CD4-positive, alpha-beta memory T cell (primary cell): ENCODE data around the gene PGBD5. TPM values are rescaled to one million over a fixed set of nuclear protein-coding genes. Genes with fewer than 3 reads are reported as not detected.
"Not testable (repeated sequence)": the region's sequence is repeated elsewhere in the genome, so short reads cannot be mapped to it uniquely, and the experiment has no call there.

ENCODE experiments used
- CTCF ChIA-PET: fragments of 350-600 bp; sonication (Branson Sonifier 250); formaldehyde crosslinking; loops from one replicate; lab custom pipeline; 2021; ENCODE audit warnings: inconsistent platforms; ENCODE audit not compliant: partially characterized antibody; lab: Charles Lee
- POLR2A ChIA-PET: fragments of 350-600 bp; sonication (Branson Sonifier 250); formaldehyde crosslinking; loops from one replicate; lab custom pipeline; 2021; ENCODE audit not compliant: partially characterized antibody; lab: Charles Lee
- DNase-seq, 5 donors: peaks; one replicate each; pipeline versions ENCODE4 v3.0.0 to v3.0.0-alpha.2; 2020 to 2022; ENCODE audit warnings: mixed read lengths in 1 of 5
- H3K27ac ChIP-seq: one replicate; pipeline ENCODE4 v1.7.0; 2013; ENCODE audit warnings: low read depth, low read length
- H3K27me3 ChIP-seq: 2 replicates; pipeline ENCODE4 v1.7.0; 2013; ENCODE audit warnings: mild to moderate bottlenecking, low read length, moderate library complexity; ENCODE audit not compliant: insufficient read depth
- H3K36me3 ChIP-seq: 2 replicates; pipeline ENCODE4 v1.7.0; 2013; ENCODE audit warnings: mild to moderate bottlenecking, low read length, moderate library complexity; ENCODE audit not compliant: insufficient read depth
- H3K4me1 ChIP-seq: 2 replicates; pipeline ENCODE4 v1.7.0; 2013; ENCODE audit warnings: mild to moderate bottlenecking, low read length, moderate library complexity; ENCODE audit not compliant: insufficient read depth
- H3K4me3 ChIP-seq, 2 donors: one replicate each; pipeline ENCODE4 v1.7.0; 2013; ENCODE audit warnings: low read length in 2 of 2, mild to moderate bottlenecking in 1 of 2
- H3K9me3 ChIP-seq, 2 donors: one replicate each; pipeline ENCODE4 v1.7.0; 2013; ENCODE audit warnings: low read length in 2 of 2, control low read depth in 1 of 2; ENCODE audit not compliant: control insufficient read depth in 1 of 2
- H3K27ac Mint-ChIP-seq, 7 donors: one replicate each; pipeline ENCODE4 v1.8.0; 2020 to 2021; ENCODE audit warnings: mixed read lengths in 7 of 7, mild to moderate bottlenecking in 6 of 7, inconsistent platforms in 3 of 7, moderate library complexity in 3 of 7
- H3K27me3 Mint-ChIP-seq, 2 donors: one replicate each; pipeline ENCODE4 v1.8.0; 2020 to 2021; ENCODE audit warnings: mixed read lengths in 2 of 2
- H3K36me3 Mint-ChIP-seq, 2 donors: one replicate each; pipeline ENCODE4 v1.8.0; 2020 to 2021; ENCODE audit warnings: mixed read lengths in 2 of 2, inconsistent platforms in 1 of 2, mild to moderate bottlenecking in 1 of 2
- H3K4me1 Mint-ChIP-seq, 4 donors: one replicate each; pipeline ENCODE4 v1.8.0; 2020 to 2021; ENCODE audit warnings: mixed read lengths in 4 of 4, mild to moderate bottlenecking in 1 of 4
- H3K4me3 Mint-ChIP-seq, 8 donors: one replicate each; pipeline ENCODE4 v1.8.0; 2020 to 2021; ENCODE audit warnings: mixed read lengths in 8 of 8, mild to moderate bottlenecking in 7 of 8, moderate library complexity in 6 of 8, inconsistent platforms in 3 of 8
- H3K9me3 Mint-ChIP-seq, 8 donors: one replicate each; pipeline ENCODE4 v1.8.0; 2020 to 2021; ENCODE audit warnings: mixed read lengths in 8 of 8, mild to moderate bottlenecking in 5 of 8, inconsistent platforms in 3 of 8, moderate library complexity in 1 of 8
- intact Hi-C: fragments of 100-400 bp; cut with micrococcal nuclease; formaldehyde crosslinking; loops from one replicate; pipeline ENCODE4 v1.15.1; 2023
- polyA plus RNA-seq, 2 donors: library from polyadenylated mRNA; unstranded; fragments of 300-500 nt; fragmentation: Illumina TruSeq; gene quantifications; one replicate each; pipeline ENCODE4 v1.2.3, GENCODE V29; 2021
- total RNA-seq, 2 experiments: library from RNA; stranded (reverse); gene quantifications; one replicate each; pipeline ENCODE4 v1.2.3, GENCODE V29; 2021

The PGBD5 gene
- not detected for total RNA-seq
- not detected for polyA plus RNA-seq

GRCh38 chr1:230426246-230427093, at the start of gene PGBD5:
Gene PGBD5 (minus strand): TSS chr1:230426332. CDS start chr1:230425928, 404 bp downstream.
- Mint-ChIP-seq H3K9me3 (peaks cover 0 to 7% (median 5%) of the 10 kb centered on the region in 8 donors), H3K36me3 (peaks cover 0 to 4% of the 10 kb centered on the region in 2 donors), H3K27me3 (peaks cover 49 to 57% of the 10 kb centered on the region in 2 donors), H3K4me1 (peaks cover 4 to 18% (median 11%) of the 10 kb centered on the region in 4 donors), H3K4me3 (peak within 1 kb of the TSS; percentile 65 to 83 (median 80)), H3K27ac (no peak within 1 kb of the TSS)
- Histone ChIP-seq H3K27ac (no peak within 1 kb of the TSS), H3K4me1 (peaks cover 6% of the 10 kb centered on the region), H3K9me3 (no peaks in the 10 kb centered on the region), H3K36me3 (no peaks in the 10 kb centered on the region), H3K4me3 (no peak within 1 kb of the TSS), H3K27me3 (peaks cover 29% of the 10 kb centered on the region)
- intact Hi-C loops = no loop called here
- peak; percentile 40 to 46 (median 45) for DNase-seq
- ChIA-PET POLR2A (no interaction called here), CTCF (no interaction called here)

GRCh38 chr1:230474924-230475323, 48.8 kb upstream of the PGBD5 start:
- H3K9me3 Mint-ChIP-seq = peaks cover 0 to 19% (median 7%) of the 10 kb centered on the region in 8 donors
- H3K36me3 ChIP-seq, H3K9me3 ChIP-seq, H3K36me3 Mint-ChIP-seq, H3K27me3 ChIP-seq, DNase-seq, H3K4me1 ChIP-seq, H3K4me3 ChIP-seq, intact Hi-C loops, H3K4me1 Mint-ChIP-seq, CTCF ChIA-PET, H3K4me3 Mint-ChIP-seq, POLR2A ChIA-PET, H3K27ac Mint-ChIP-seq, H3K27ac ChIP-seq: not testable (repeated sequence)
- peaks cover 21 to 28% of the 10 kb centered on the region in 2 donors for H3K27me3 Mint-ChIP-seq

- H3K4me1 Mint-ChIP-seq, H3K9me3 ChIP-seq, H3K36me3 Mint-ChIP-seq, H3K4me3 ChIP-seq, POLR2A ChIA-PET, H3K4me1 ChIP-seq, H3K36me3 ChIP-seq, DNase-seq, CTCF ChIA-PET, H3K27ac Mint-ChIP-seq, H3K27me3 ChIP-seq, intact Hi-C loops, H3K4me3 Mint-ChIP-seq, H3K27ac ChIP-seq: not testable (repeated sequence)
- Mint-ChIP-seq H3K9me3 (peaks cover 2 to 25% (median 10%) of the 10 kb centered on the region in 8 donors), H3K27me3 (peaks cover 18% of the 10 kb centered on the region in 2 donors)
Observed at GRCh38 chr1:230470750-230471149, 44.6 kb upstream of the PGBD5 start.

- ChIA-PET POLR2A (no interaction called here), CTCF (no interaction called here)
- Histone ChIP-seq H3K27ac (no peak overlapping the region), H3K27me3 (no peaks in the 10 kb centered on the region), H3K4me3 (no peak overlapping the region), H3K9me3 (no peaks in the 10 kb centered on the region), H3K4me1 (no peaks in the 10 kb centered on the region), H3K36me3 (no peaks in the 10 kb centered on the region)
- Mint-ChIP-seq H3K27ac (no peak overlapping the region), H3K4me1 (no peaks in the 10 kb centered on the region), H3K27me3 (peaks cover 13% of the 10 kb centered on the region in 2 donors), H3K9me3 (peaks cover 2 to 21% (median 10%) of the 10 kb centered on the region in 8 donors), H3K36me3 (no peaks in the 10 kb centered on the region), H3K4me3 (no peak overlapping the region)
- intact Hi-C loops = no loop called here
- DNase-seq = no peak
Observed at GRCh38 chr1:230469271-230469670, 43.1 kb upstream of the PGBD5 start.

- no peaks in the 10 kb centered on the region for H3K36me3 ChIP-seq
- Mint-ChIP-seq H3K27ac (no peak overlapping the region), H3K27me3 (peaks cover 8 to 10% of the 10 kb centered on the region in 2 donors), H3K9me3 (peaks cover 0 to 11% (median 5%) of the 10 kb centered on the region in 8 donors), H3K4me3 (no peak overlapping the region), H3K4me1 (no peaks in the 10 kb centered on the region), H3K36me3 (no peaks in the 10 kb centered on the region)
- no peak for DNase-seq
- no peak overlapping the region for H3K4me3 ChIP-seq
- no peak overlapping the region for H3K27ac ChIP-seq
- no peaks in the 10 kb centered on the region for H3K27me3 ChIP-seq
- intact Hi-C loops = no loop called here
- CTCF ChIA-PET = no interaction called here
- no peaks in the 10 kb centered on the region for H3K4me1 ChIP-seq
- no peaks in the 10 kb centered on the region for H3K9me3 ChIP-seq
- POLR2A ChIA-PET = no interaction called here
Observed at GRCh38 chr1:230465691-230466090, 39.6 kb upstream of the PGBD5 start.

- Mint-ChIP-seq H3K4me1 (no peaks in the 10 kb centered on the region), H3K36me3 (no peaks in the 10 kb centered on the region), H3K27ac (no peak overlapping the region), H3K4me3 (no peak overlapping the region), H3K9me3 (peaks cover 0 to 8% (median 4%) of the 10 kb centered on the region in 8 donors), H3K27me3 (peaks cover 14% of the 10 kb centered on the region in 2 donors)
- intact Hi-C loops = no loop called here
- Histone ChIP-seq H3K9me3 (no peaks in the 10 kb centered on the region), H3K27me3 (no peaks in the 10 kb centered on the region), H3K4me1 (no peaks in the 10 kb centered on the region), H3K36me3 (no peaks in the 10 kb centered on the region), H3K4me3 (no peak overlapping the region), H3K27ac (no peak overlapping the region)
- no peak for DNase-seq
- ChIA-PET CTCF (no interaction called here), POLR2A (no interaction called here)
Observed at GRCh38 chr1:230464671-230465070, 38.5 kb upstream of the PGBD5 start.

GRCh38 chr1:230463760-230464159, 37.6 kb upstream of the PGBD5 start:
- Mint-ChIP-seq H3K4me1 (no peaks in the 10 kb centered on the region), H3K9me3 (peaks cover 0 to 5% (median 0%) of the 10 kb centered on the region in 8 donors), H3K4me3 (no peak overlapping the region), H3K27ac (no peak overlapping the region), H3K27me3 (peaks cover 15% of the 10 kb centered on the region in 2 donors), H3K36me3 (no peaks in the 10 kb centered on the region)
- POLR2A ChIA-PET = no interaction called here
- no peaks in the 10 kb centered on the region for H3K9me3 ChIP-seq
- H3K4me1 ChIP-seq = no peaks in the 10 kb centered on the region
- intact Hi-C loops = no loop called here
- H3K36me3 ChIP-seq = no peaks in the 10 kb centered on the region
- H3K4me3 ChIP-seq = no peak overlapping the region
- CTCF ChIA-PET = no interaction called here
- no peaks in the 10 kb centered on the region for H3K27me3 ChIP-seq
- DNase-seq = no peak
- H3K27ac ChIP-seq = no peak overlapping the region
